IMR-90 (cell line): ENCODE measurements around the gene ATP8B3. TPM values are rescaled to one million over a fixed set of nuclear protein-coding genes. Genes with fewer than 3 reads are reported as not detected.

Experiments used
- ATAC-seq: fragments of 200-7000 bp; cut with Tn5 transposase; 2 replicates; pipeline ENCODE4 v1.9.1; 2020; ENCODE audit warnings: low read depth, mild to moderate bottlenecking, moderate library complexity
- BruUV-seq: library from RNA; stranded (reverse); fragments of 400-500 nt; replicated peaks from 2 replicates; lab custom pipeline; 2021; lab: Mats Ljungman, UMichigan
- CTCF ChIA-PET: fragments of 300-600 bp; formaldehyde crosslinking; extraction: SDS; loops from one replicate; lab custom pipeline; 2021; ENCODE audit warnings: antibody characterized with exemption; lab: Yijun Ruan, JAX
- POLR2A ChIA-PET: fragments of 300-600 bp; sonication (Branson Sonifier 250); formaldehyde crosslinking; loops from one replicate; lab custom pipeline; 2022; ENCODE audit warnings: antibody characterized with exemption; ENCODE audit not compliant: unreplicated experiment; lab: Charles Lee
- DNase-seq: peaks from one replicate; pipeline ENCODE4 v3.0.0; 2013
- H2AFZ ChIP-seq: replicated peaks from 2 replicates; pipeline ENCODE3; 2013; ENCODE audit warnings: low read length, mild to moderate bottlenecking; ENCODE audit not compliant: poor library complexity
- H2AK5ac ChIP-seq: 2 replicates; pipeline ENCODE4 v1.6.1; 2013; ENCODE audit warnings: low read depth, low read length, inconsistent platforms
- H2AK9ac ChIP-seq: replicated peaks from 2 replicates; pipeline ENCODE3; 2013; ENCODE audit warnings: mild to moderate bottlenecking, low read depth, low read length, moderate library complexity; ENCODE audit not compliant: poor library complexity
- H2BK120ac ChIP-seq: 2 replicates; pipeline ENCODE4 v1.6.1; 2013; ENCODE audit warnings: low read depth, low read length, inconsistent platforms
- H2BK15ac ChIP-seq: 3 replicates; pipeline ENCODE4 v1.6.1; 2013; ENCODE audit warnings: low read depth, low read length, inconsistent platforms
- H2BK20ac ChIP-seq: 2 replicates; pipeline ENCODE4 v1.6.1; 2013; ENCODE audit warnings: low read depth, mild to moderate bottlenecking, inconsistent platforms, low read length, moderate library complexity
- H2BK5ac ChIP-seq: 2 replicates; pipeline ENCODE4 v1.6.1; 2013; ENCODE audit warnings: mild to moderate bottlenecking, low read depth, low read length, inconsistent platforms; ENCODE audit not compliant: poor library complexity, severe bottlenecking
- H3K14ac ChIP-seq: replicated peaks from 2 replicates; pipeline ENCODE4 v1.6.1; 2013; ENCODE audit warnings: low read depth, low read length, inconsistent platforms
- H3K18ac ChIP-seq: 2 replicates; pipeline ENCODE4 v1.6.1; 2013; ENCODE audit warnings: low read depth, low read length, control low read depth
- H3K23ac ChIP-seq: 2 replicates; pipeline ENCODE4 v1.6.1; 2013; ENCODE audit warnings: low read depth, low read length, inconsistent platforms
- H3K27ac ChIP-seq: 2 replicates; pipeline ENCODE4 v1.5.1; 2013; ENCODE audit warnings: mild to moderate bottlenecking, control low read depth, low read length; ENCODE audit not compliant: insufficient read depth
- H3K27me3 ChIP-seq: 2 replicates; pipeline ENCODE4 v1.6.1; 2013; ENCODE audit warnings: low read length; ENCODE audit not compliant: control insufficient read depth, insufficient read depth
- H3K36me3 ChIP-seq: 2 replicates; pipeline ENCODE4 v1.6.1; 2013; ENCODE audit warnings: low read length, mixed read lengths; ENCODE audit not compliant: control insufficient read depth, insufficient read depth
- H3K4ac ChIP-seq: 2 replicates; pipeline ENCODE4 v1.6.1; 2013; ENCODE audit warnings: low read depth, low read length, inconsistent platforms
- H3K4me1 ChIP-seq: 2 replicates; pipeline ENCODE4 v1.6.1; 2013; ENCODE audit warnings: low read length, mixed read lengths; ENCODE audit not compliant: control insufficient read depth, insufficient read depth
- H3K4me2 ChIP-seq: 2 replicates; pipeline ENCODE4 v1.6.1; 2013; ENCODE audit warnings: low read depth, mild to moderate bottlenecking, control low read depth, low read length, moderate library complexity
- H3K4me3 ChIP-seq: 2 replicates; pipeline ENCODE4 v1.5.1; 2013; ENCODE audit warnings: low read depth, mild to moderate bottlenecking, control low read depth, low read length, moderate library complexity; ENCODE audit not compliant: insufficient read depth
- H3K56ac ChIP-seq: 2 replicates; pipeline ENCODE4 v1.6.1; 2013; ENCODE audit warnings: low read length, inconsistent platforms; ENCODE audit not compliant: insufficient read depth; ENCODE audit errors: extremely low read depth
- H3K79me1 ChIP-seq, 2 experiments: 2 replicates each; pipeline ENCODE4 v1.6.1; 2013; ENCODE audit warnings: low read length in 2 of 2, inconsistent platforms in 1 of 2, low read depth in 1 of 2
- H3K9ac ChIP-seq: 2 replicates; pipeline ENCODE4 v1.6.1; 2013; ENCODE audit warnings: low read depth, low read length, control low read depth
- H3K9me1 ChIP-seq: 2 replicates; pipeline ENCODE4 v1.6.1; 2013; ENCODE audit warnings: low read length, inconsistent platforms; ENCODE audit not compliant: insufficient read depth
- H3K9me3 ChIP-seq: 2 replicates; pipeline ENCODE4 v1.6.1; 2013; ENCODE audit warnings: low read length; ENCODE audit not compliant: control insufficient read depth, insufficient read depth
- H4K20me1 ChIP-seq: 2 replicates; pipeline ENCODE4 v1.6.1; 2013; ENCODE audit warnings: low read length, inconsistent platforms; ENCODE audit not compliant: insufficient read depth
- H4K5ac ChIP-seq: 2 replicates; pipeline ENCODE4 v1.6.1; 2013; ENCODE audit warnings: mild to moderate bottlenecking, low read depth, low read length, control low read depth
- H4K8ac ChIP-seq, 2 experiments: 2 replicates each; pipeline ENCODE4 v1.6.1; 2013; ENCODE audit warnings: low read depth in 2 of 2, low read length in 2 of 2, control low read depth in 1 of 2, inconsistent platforms in 1 of 2
- H4K91ac ChIP-seq: 2 replicates; pipeline ENCODE4 v1.6.1; 2013; ENCODE audit warnings: low read depth, low read length, inconsistent platforms; ENCODE audit not compliant: insufficient read depth
- BHLHE40 ChIP-seq: fragments of 150-350 bp; IDR thresholded peaks from 2 replicates; pipeline ENCODE4 v1.6.1; 2016; ENCODE audit warnings: mild to moderate bottlenecking, low read depth, low read length
- CEBPB ChIP-seq: IDR thresholded peaks from 2 replicates; pipeline ENCODE4 v1.6.1; 2012; ENCODE audit warnings: low read depth, low read length, improper control_type of control experiment
- CHD1 ChIP-seq: IDR thresholded peaks from 2 replicates; pipeline ENCODE4 v1.6.1; 2012; ENCODE audit warnings: low read depth, low read length, improper control_type of control experiment
- CTCF ChIP-seq: conservative IDR thresholded peaks from 2 replicates; pipeline ENCODE4 v1.5.1; 2012; ENCODE audit warnings: mild to moderate bottlenecking, low read depth, low read length, improper control_type of control experiment
- ELK1 ChIP-seq: fragments of 150-350 bp; IDR thresholded peaks from 2 replicates; pipeline ENCODE4 v1.6.1; 2016; ENCODE audit warnings: low read depth, mild to moderate bottlenecking, low read length, moderate library complexity, borderline replicate concordance
- FOS ChIP-seq: fragments of 150-350 bp; IDR thresholded peaks from 2 replicates; pipeline ENCODE4 v1.6.1; 2016; ENCODE audit warnings: low read depth, low read length
- MAFK ChIP-seq: IDR thresholded peaks from 2 replicates; pipeline ENCODE4 v1.6.1; 2012; ENCODE audit warnings: low read depth, low read length, improper control_type of control experiment
- MAZ ChIP-seq: IDR thresholded peaks from 2 replicates; pipeline ENCODE4 v1.6.1; 2012; ENCODE audit warnings: low read depth, mild to moderate bottlenecking, low read length, improper control_type of control experiment, moderate library complexity, borderline replicate concordance
- MXI1 ChIP-seq: IDR thresholded peaks from 2 replicates; pipeline ENCODE4 v1.6.1; 2012; ENCODE audit warnings: low read depth, mild to moderate bottlenecking, low read length, moderate library complexity, borderline replicate concordance
- NFE2L2 ChIP-seq: fragments of 150-350 bp; IDR thresholded peaks from 2 replicates; pipeline ENCODE4 v1.6.1; 2016; ENCODE audit warnings: low read depth, mild to moderate bottlenecking, low read length
- POLR2A ChIP-seq: IDR thresholded peaks from 2 replicates; pipeline ENCODE4 v1.6.1; 2012; ENCODE audit warnings: mild to moderate bottlenecking, low read depth, low read length
- RAD21 ChIP-seq: IDR thresholded peaks from 2 replicates; pipeline ENCODE4 v1.6.1; 2012; ENCODE audit warnings: low read length, improper control_type of control experiment
- RCOR1 ChIP-seq: IDR thresholded peaks from 2 replicates; pipeline ENCODE4 v1.6.1; 2012; ENCODE audit warnings: mild to moderate bottlenecking, low read length, improper control_type of control experiment; ENCODE audit not compliant: insufficient replicate concordance
- RFX5 ChIP-seq: IDR thresholded peaks from 2 replicates; pipeline ENCODE4 v1.8.0; 2012; ENCODE audit warnings: low read depth, mild to moderate bottlenecking, low read length, moderate library complexity
- SMC3 ChIP-seq: fragments of 150-350 bp; IDR thresholded peaks from 2 replicates; pipeline ENCODE4 v1.6.1; 2016; ENCODE audit warnings: low read depth, mild to moderate bottlenecking, antibody characterized with exemption, low read length, moderate library complexity
- USF2 ChIP-seq: fragments of 150-350 bp; IDR thresholded peaks from 2 replicates; pipeline ENCODE4 v1.6.1; 2017; ENCODE audit warnings: mild to moderate bottlenecking, antibody characterized with exemption, low read length, low read depth
- WGBS, 2 experiments: methylation state at CpG; one replicate each; pipeline versions ENCODE4 v1.1.5 to v1.1.7; 2013; ENCODE audit warnings: missing lambda C conversion rate in 2 of 2; ENCODE audit not compliant: insufficient read length in 1 of 2; ENCODE audit errors: extremely low coverage in 2 of 2; 5-methylcytosine and 5-hydroxymethylcytosine counted together
- dilution Hi-C: fragments of 300-500 bp; cut with HindIII; formaldehyde crosslinking; loops from one replicate; pipeline ENCODE4 v1.14.3; 2018; ENCODE audit warnings: low sequenced_read_pairs; ENCODE audit not compliant: unreplicated experiment
- in situ Hi-C: fragments of 300-500 bp; cut with MboI; formaldehyde crosslinking; loops from 3 replicates; pipeline ENCODE4 v1.14.3; 2019; ENCODE audit warnings: low sequenced_read_pairs, inconsistent platforms, mixed read lengths
- intact Hi-C: fragments of 100-400 bp; cut with micrococcal nuclease; formaldehyde crosslinking; loops from 2 replicates; pipeline ENCODE4 v1.10.0; 2022
- polyA plus RNA-seq, 3 experiments: library from polyadenylated mRNA; depleted of rRNA; stranded (reverse); fragments of >200 nt; gene quantifications; 2 replicates each; pipeline ENCODE4 v1.2.3, GENCODE V29; 2012; ENCODE audit warnings: low replicate concordance in 1 of 3
- total RNA-seq: library from RNA; depleted of rRNA; stranded (reverse); fragments of >200 nt; gene quantifications from 2 replicates; pipeline ENCODE4 v1.2.3, GENCODE V29; 2012

ATP8B3 gene
- total and polyA plus RNA-seq, 2 of the 4 experiments (the other 2 are of a cell fraction) = 1.6 to 8.1 TPM

GRCh38 chr19:1817553-1818179 lies 5.6 kb upstream of the ATP8B3 start:
- peaks cover 3% of the 10 kb centered on the region; the same call in 1 of the 2 replicates for H3K4me1 ChIP-seq
- CTCF ChIA-PET = no interaction called here
- POLR2A ChIA-PET = no interaction called here
- in situ Hi-C loops = no loop called here
- no peaks in the 10 kb centered on the region for H3K27me3 ChIP-seq
- peaks cover 54% of the 10 kb centered on the region for H3K36me3 ChIP-seq
- H3K4me3 ChIP-seq = no peak overlapping the region
- TF ChIP-seq MAZ = no peak
- TF ChIP-seq USF2 = no peak
- no peak for TF ChIP-seq POLR2A
- no peak for TF ChIP-seq NFE2L2
- TF ChIP-seq RAD21 = no peak
- no peak for TF ChIP-seq FOS
- no peak for TF ChIP-seq BHLHE40
- TF ChIP-seq CHD1 = no peak
- no peak for TF ChIP-seq RCOR1
- no peak for TF ChIP-seq ELK1
- no peak for TF ChIP-seq SMC3
- no peak for TF ChIP-seq RFX5
- no peak for TF ChIP-seq MXI1
- TF ChIP-seq MAFK = no peak
- TF ChIP-seq CEBPB = no peak
- TF ChIP-seq CTCF = no peak
- H4K20me1 ChIP-seq = no peaks in the 10 kb centered on the region; the same call in 1 of the 2 replicates
- BruUV-seq = no TSS peak
- 95% methylated on average over 9 of the region's 25 CpGs; no CpG with 5 or more reads in 1 of the 2 experiments for WGBS, 2 experiments
- intact Hi-C loops = no loop called here
- H3K4me2 ChIP-seq = no peak overlapping the region
- no peaks in the 10 kb centered on the region for H3K9me3 ChIP-seq
- H2AK9ac ChIP-seq = no peak overlapping the region
- H2BK120ac ChIP-seq = no peak overlapping the region
- H4K5ac ChIP-seq = no peak overlapping the region
- no peak overlapping the region for H3K23ac ChIP-seq
- H2BK5ac ChIP-seq = no peak overlapping the region
- ATAC-seq = no peak
- H3K9me1 ChIP-seq = no peaks in the 10 kb centered on the region
- H2BK20ac ChIP-seq = no peak overlapping the region
- H3K4ac ChIP-seq = no peak overlapping the region
- H3K14ac ChIP-seq = no peak overlapping the region
- dilution Hi-C loops = no loop called here
- no peak overlapping the region for H3K56ac ChIP-seq
- H3K79me1 ChIP-seq = peaks cover 0 to 8% of the 10 kb centered on the region in 2 experiments; a peak in 1 of 4 replicates
- no peak overlapping the region for H2AK5ac ChIP-seq
- no peak for DNase-seq
- H2BK15ac ChIP-seq = no peak overlapping the region
- no peak overlapping the region for H3K18ac ChIP-seq
- no peak overlapping the region for H2AFZ ChIP-seq
- H3K27ac ChIP-seq = no peak overlapping the region
- H4K8ac ChIP-seq = no peak overlapping the region
- H4K91ac ChIP-seq = no peak overlapping the region
- no peak overlapping the region for H3K9ac ChIP-seq
